Measurements from ENCODE around the gene TBC1D1. TPM values are rescaled to one million over a fixed set of nuclear protein-coding genes. Genes with fewer than 3 reads are reported as not detected.

The TBC1D1 gene
- total and polyA plus RNA-seq, 12 donors, result 85.4 to 153 (median 106) TPM

GRCh38 chr4:37964734-37965457 lies 74.0 kb downstream of the TBC1D1 start:
- DNase-seq (no peak), ATAC-seq (peak in 1 of 8 donors; percentile 20)
- Histone ChIP-seq H3K27me3 (no peaks in the 10 kb centered on the region), H3K4me3 (no peak overlapping the region), H3K4me1 (peaks cover 0 to 36% (median 10%) of the 10 kb centered on the region in 9 donors), H3K9me3 (no peaks in the 10 kb centered on the region), H3K36me3 (no peaks in the 10 kb centered on the region), H3K27ac (no peak overlapping the region)
- WGBS, 2 donors, result 74 to 78% methylated on average over 4 of the region's 4 CpGs
- intact Hi-C loops (cut with DNase I), result loop anchor here in 3 of 10 donors (5.0 kb wide), 2 partner anchors 58 to 73 kb away; partner anchors contain the start of gene TBC1D1 (in 2 of the 3)
- TF ChIP-seq, protein P1, sequence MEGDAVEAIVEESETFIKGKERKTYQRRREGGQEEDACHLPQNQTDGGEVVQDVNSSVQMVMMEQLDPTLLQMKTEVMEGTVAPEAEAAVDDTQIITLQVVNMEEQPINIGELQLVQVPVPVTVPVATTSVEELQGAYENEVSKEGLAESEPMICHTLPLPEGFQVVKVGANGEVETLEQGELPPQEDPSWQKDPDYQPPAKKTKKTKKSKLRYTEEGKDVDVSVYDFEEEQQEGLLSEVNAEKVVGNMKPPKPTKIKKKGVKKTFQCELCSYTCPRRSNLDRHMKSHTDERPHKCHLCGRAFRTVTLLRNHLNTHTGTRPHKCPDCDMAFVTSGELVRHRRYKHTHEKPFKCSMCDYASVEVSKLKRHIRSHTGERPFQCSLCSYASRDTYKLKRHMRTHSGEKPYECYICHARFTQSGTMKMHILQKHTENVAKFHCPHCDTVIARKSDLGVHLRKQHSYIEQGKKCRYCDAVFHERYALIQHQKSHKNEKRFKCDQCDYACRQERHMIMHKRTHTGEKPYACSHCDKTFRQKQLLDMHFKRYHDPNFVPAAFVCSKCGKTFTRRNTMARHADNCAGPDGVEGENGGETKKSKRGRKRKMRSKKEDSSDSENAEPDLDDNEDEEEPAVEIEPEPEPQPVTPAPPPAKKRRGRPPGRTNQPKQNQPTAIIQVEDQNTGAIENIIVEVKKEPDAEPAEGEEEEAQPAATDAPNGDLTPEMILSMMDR (IDR thresholded peaks at IDR 0.05), result no peak

DNA sequence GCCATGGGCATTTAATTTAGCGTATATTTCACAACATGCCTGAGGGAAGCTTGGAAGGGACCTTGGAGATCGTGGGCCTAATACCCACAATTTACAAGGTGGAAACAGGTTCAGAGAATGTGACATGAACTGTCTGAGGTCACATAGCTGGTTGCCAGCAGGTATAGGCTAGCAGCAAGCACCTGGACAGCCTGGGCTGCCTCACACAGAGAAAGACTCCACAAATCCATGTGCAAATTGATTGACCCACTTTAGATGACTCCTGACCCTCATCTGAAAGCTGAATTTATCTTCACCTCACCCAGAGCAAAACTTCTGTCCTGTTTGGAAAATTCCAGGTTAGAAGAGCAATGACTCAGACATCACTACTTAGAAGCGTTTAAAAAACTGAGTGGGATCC lies 75.2 kb downstream of the TBC1D1 start:
- H3K4me3 ChIP-seq, result no peak overlapping the region
- H3K4me1 ChIP-seq, result peaks cover 0 to 48% (median 20%) of the 10 kb centered on the region in 9 donors
- WGBS, 2 donors, result 90 to 95% methylated on average over 3 of the region's 3 CpGs
- no peaks in the 10 kb centered on the region for H3K9me3 ChIP-seq
- TF ChIP-seq, protein P1 (IDR thresholded peaks at IDR 0.05), result no peak
- intact Hi-C loops (cut with DNase I), result loop anchor here in 3 of 10 donors (5.0 kb wide), 2 partner anchors 59 to 74 kb away; partner anchors contain the start of gene TBC1D1 (in 2 of the 3)
- no peak for ATAC-seq
- no peaks in the 10 kb centered on the region for H3K36me3 ChIP-seq
- no peaks in the 10 kb centered on the region for H3K27me3 ChIP-seq
- H3K27ac ChIP-seq, result no peak overlapping the region
- no peak for DNase-seq

DNA sequence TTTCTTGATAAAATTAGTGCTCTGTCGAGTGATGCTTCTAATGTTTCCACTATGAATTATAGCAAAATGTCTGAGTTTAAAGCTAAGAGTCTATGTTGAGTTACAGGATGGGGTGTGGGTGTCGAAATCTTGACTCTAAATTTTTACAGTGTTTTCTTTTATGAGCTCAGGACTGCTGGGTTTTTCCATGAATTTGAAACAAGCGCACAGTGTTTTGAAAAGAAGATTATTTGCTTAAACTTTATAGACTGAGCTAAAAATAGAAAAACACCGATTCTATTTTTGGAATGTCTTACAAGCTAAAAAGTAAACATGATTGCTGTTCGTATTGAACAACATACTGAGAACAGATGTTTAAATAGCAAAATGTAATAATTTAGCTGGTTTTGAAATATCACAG lies 76.9 kb downstream of the TBC1D1 start:
- WGBS, 2 donors, result 38 to 39% methylated on average over 5 of the region's 5 CpGs
- intact Hi-C loops (cut with DNase I), result loop anchor here in 3 of 10 donors (5.0 kb wide), 2 partner anchors 60 to 75 kb away; partner anchors contain the start of gene TBC1D1 (in 2 of the 3)

GRCh38 chr4:37968747-37969146 lies 77.9 kb downstream of the TBC1D1 start:
- WGBS, 2 donors, result 68 to 69% methylated on average over 3 of the region's 3 CpGs
- no peak for DNase-seq
- Histone ChIP-seq H3K4me3 (no peak overlapping the region), H3K27ac (peak overlapping the region in 1 of 10 donors; percentile 17), H3K36me3 (no peaks in the 10 kb centered on the region), H3K4me1 (peaks cover 5 to 52% (median 24%) of the 10 kb centered on the region in 9 donors), H3K27me3 (no peaks in the 10 kb centered on the region), H3K9me3 (no peaks in the 10 kb centered on the region)
- TF ChIP-seq, protein P1 (IDR thresholded peaks at IDR 0.05), result no peak
- ATAC-seq, result no peak
- intact Hi-C loops (cut with DNase I), result loop anchor here in 3 of 10 donors (5.0 kb wide), 2 partner anchors 61 to 76 kb away; partner anchors contain the start of gene TBC1D1 (in 2 of the 3)

More for the DNA sequence above, 76.9 kb downstream of the TBC1D1 start:
- Histone ChIP-seq H3K9me3 (no peaks in the 10 kb centered on the region), H3K4me3 (no peak overlapping the region), H3K27me3 (no peaks in the 10 kb centered on the region), H3K27ac (peak overlapping the region in 4 of 10 donors; percentile 1 to 37 (median 28)), H3K4me1 (peaks cover 0 to 47% (median 24%) of the 10 kb centered on the region in 9 donors), H3K36me3 (no peaks in the 10 kb centered on the region)
- DNase-seq (no peak), ATAC-seq (no peak)
- TF ChIP-seq, protein P1 (IDR thresholded peaks at IDR 0.05), result no peak
